Ascending aorta (tissue), 2 donors: ENCODE results near the gene FGF12. TPM values are rescaled to one million over a fixed set of nuclear protein-coding genes. Genes with fewer than 3 reads are reported as not detected.

Experiments
- DNase-seq, 2 donors: peaks; one replicate each; pipeline ENCODE4 v3.0.0-alpha.2; 2019; ENCODE audit warnings: low spot score in 2 of 2
- H3K27ac ChIP-seq, 2 donors: fragments of 200-600 bp; sonication (generic); one replicate each; pipeline ENCODE4 v1.5.1; 2016 to 2017; ENCODE audit warnings: mild to moderate bottlenecking in 1 of 2
- H3K27me3 ChIP-seq: fragments of 200-600 bp; sonication (generic); one replicate; pipeline ENCODE4 v1.5.1; 2017
- H3K36me3 ChIP-seq, 2 donors: fragments of 200-600 bp; sonication (generic); one replicate each; pipeline ENCODE4 v1.5.1; 2016
- H3K4me1 ChIP-seq, 2 donors: fragments of 200-600 bp; sonication (generic); one replicate each; pipeline ENCODE4 v1.5.1; 2016 to 2017; ENCODE audit warnings: mild to moderate bottlenecking in 1 of 2
- H3K4me3 ChIP-seq, 2 donors: fragments of 200-600 bp; sonication (generic); one replicate each; pipeline ENCODE4 v1.5.1; 2016 to 2017; ENCODE audit warnings: mild to moderate bottlenecking in 1 of 2
- H3K9me3 ChIP-seq, 2 donors: fragments of 200-600 bp; sonication (generic); one replicate each; pipeline ENCODE4 v1.5.1; 2016
- intact Hi-C: fragments of 100-400 bp; cut with DNase I; formaldehyde crosslinking; loops from one replicate; pipeline ENCODE4 v1.15.1; 2023
- total RNA-seq: library from RNA; depleted of rRNA; stranded (reverse); fragments of >200 nt; gene quantifications from one replicate; pipeline ENCODE4 v1.1.0, GENCODE V29; 2016
- TF ChIP-seq, protein P1 (sequence below), 3 experiments: fragments of 200-600 bp in 2 of 3; fragments of 450-650 bp in 1 of 3; sonication (generic) in 2 of 3; IDR thresholded peaks; one replicate each; pipeline ENCODE4 v1.5.1; 2016 to 2019; ENCODE audit warnings: antibody characterized with exemption in 3 of 3, mild to moderate bottlenecking in 1 of 3, moderate library complexity in 1 of 3

FGF12 gene
- total RNA-seq, 1 donor from 2014 or later = 0.43 TPM

- Histone ChIP-seq H3K27me3 (no peaks in the 10 kb centered on the region), H3K27ac (no peak overlapping the region), H3K9me3 (no peaks in the 10 kb centered on the region), H3K4me3 (no peak overlapping the region), H3K36me3 (no peaks in the 10 kb centered on the region), H3K4me1 (no peaks in the 10 kb centered on the region)
- TF ChIP-seq, protein P1, sequence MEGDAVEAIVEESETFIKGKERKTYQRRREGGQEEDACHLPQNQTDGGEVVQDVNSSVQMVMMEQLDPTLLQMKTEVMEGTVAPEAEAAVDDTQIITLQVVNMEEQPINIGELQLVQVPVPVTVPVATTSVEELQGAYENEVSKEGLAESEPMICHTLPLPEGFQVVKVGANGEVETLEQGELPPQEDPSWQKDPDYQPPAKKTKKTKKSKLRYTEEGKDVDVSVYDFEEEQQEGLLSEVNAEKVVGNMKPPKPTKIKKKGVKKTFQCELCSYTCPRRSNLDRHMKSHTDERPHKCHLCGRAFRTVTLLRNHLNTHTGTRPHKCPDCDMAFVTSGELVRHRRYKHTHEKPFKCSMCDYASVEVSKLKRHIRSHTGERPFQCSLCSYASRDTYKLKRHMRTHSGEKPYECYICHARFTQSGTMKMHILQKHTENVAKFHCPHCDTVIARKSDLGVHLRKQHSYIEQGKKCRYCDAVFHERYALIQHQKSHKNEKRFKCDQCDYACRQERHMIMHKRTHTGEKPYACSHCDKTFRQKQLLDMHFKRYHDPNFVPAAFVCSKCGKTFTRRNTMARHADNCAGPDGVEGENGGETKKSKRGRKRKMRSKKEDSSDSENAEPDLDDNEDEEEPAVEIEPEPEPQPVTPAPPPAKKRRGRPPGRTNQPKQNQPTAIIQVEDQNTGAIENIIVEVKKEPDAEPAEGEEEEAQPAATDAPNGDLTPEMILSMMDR (IDR thresholded peaks at IDR 0.05) = no peak
- intact Hi-C loops = no loop called here
- DNase-seq = no peak
Observed at GRCh38 chr3:192207651-192208050, 519.7 kb downstream of the FGF12 start.

DNA sequence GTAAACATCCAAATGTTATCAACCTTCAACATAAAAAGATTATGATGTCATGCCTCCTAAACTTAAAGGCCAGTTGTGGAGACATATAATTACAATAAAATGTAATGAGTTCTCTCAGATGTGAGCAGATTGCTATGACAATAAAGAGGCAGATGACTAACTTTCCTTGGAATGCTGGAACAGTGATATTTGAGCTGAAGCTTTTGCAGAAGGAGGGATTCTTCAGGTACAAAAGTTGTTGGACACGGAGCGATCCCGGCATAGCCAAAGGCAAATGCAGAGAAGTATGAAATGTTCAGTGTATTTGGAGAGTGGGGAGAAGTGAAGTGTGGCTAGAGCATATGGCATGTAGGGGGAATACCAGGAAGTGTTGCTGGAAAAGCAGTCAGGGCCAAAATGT lies 520.1 kb downstream of the FGF12 start:
- Histone ChIP-seq H3K36me3 (no peaks in the 10 kb centered on the region), H3K27me3 (no peaks in the 10 kb centered on the region), H3K27ac (no peak overlapping the region), H3K4me3 (no peak overlapping the region), H3K9me3 (no peaks in the 10 kb centered on the region), H3K4me1 (no peaks in the 10 kb centered on the region)
- no peak for DNase-seq
- TF ChIP-seq, protein P1 (IDR thresholded peaks at IDR 0.05) = no peak
- intact Hi-C loops = no loop called here

GRCh38 chr3:192194085-192194484 lies 533.3 kb downstream of the FGF12 start:
- intact Hi-C loops = no loop called here

GRCh38 chr3:192188218-192188835 lies 539.0 kb downstream of the FGF12 start:
- intact Hi-C loops = no loop called here
- no peaks in the 10 kb centered on the region for H3K4me1 ChIP-seq
- DNase-seq = no peak
- no peaks in the 10 kb centered on the region for H3K36me3 ChIP-seq
- no peaks in the 10 kb centered on the region for H3K9me3 ChIP-seq
- no peak overlapping the region for H3K4me3 ChIP-seq
- no peaks in the 10 kb centered on the region for H3K27me3 ChIP-seq
- TF ChIP-seq, protein P1 (IDR thresholded peaks at IDR 0.05) = peak in 2 of 3 experiments; percentile 11 to 23
- no peak overlapping the region for H3K27ac ChIP-seq

More at GRCh38 chr3:192194085-192194484, 533.3 kb downstream of the FGF12 start:
- H3K36me3 ChIP-seq = no peaks in the 10 kb centered on the region
- H3K4me1 ChIP-seq = no peaks in the 10 kb centered on the region
- H3K4me3 ChIP-seq = no peak overlapping the region
- H3K9me3 ChIP-seq = no peaks in the 10 kb centered on the region
- no peaks in the 10 kb centered on the region for H3K27me3 ChIP-seq
- no peak for DNase-seq
- TF ChIP-seq, protein P1 (IDR thresholded peaks at IDR 0.05) = no peak
- no peak overlapping the region for H3K27ac ChIP-seq

GRCh38 chr3:192187485-192188051 lies 539.8 kb downstream of the FGF12 start:
- no peak overlapping the region for H3K27ac ChIP-seq
- TF ChIP-seq, protein P1 (IDR thresholded peaks at IDR 0.05) = no peak
- H3K4me1 ChIP-seq = no peaks in the 10 kb centered on the region
- no peak for DNase-seq
- intact Hi-C loops = no loop called here
- no peak overlapping the region for H3K4me3 ChIP-seq
- H3K9me3 ChIP-seq = no peaks in the 10 kb centered on the region
- no peaks in the 10 kb centered on the region for H3K36me3 ChIP-seq
- no peaks in the 10 kb centered on the region for H3K27me3 ChIP-seq
